Lower lobe of right lung (tissue), 2 donors: ENCODE results near the gene PLEKHA7. TPM values are rescaled to one million over a fixed set of nuclear protein-coding genes. Genes with fewer than 3 reads are reported as not detected.

Experiments
- ATAC-seq, 2 donors: fragments of 200-7000 bp; cut with Tn5 transposase; one replicate each; pipeline ENCODE4 v1.9.1; 2020 to 2022; ENCODE audit warnings: mild to moderate bottlenecking in 2 of 2, moderate library complexity in 2 of 2
- DNase-seq: peaks from one replicate; pipeline ENCODE4 v3.0.0-alpha.2; 2020
- H3K27ac ChIP-seq: fragments of 200-600 bp; one replicate; pipeline ENCODE4 v1.8.0; 2022
- H3K27me3 ChIP-seq: fragments of 200-600 bp; one replicate; pipeline ENCODE4 v1.8.0; 2022; ENCODE audit warnings: low read depth
- H3K36me3 ChIP-seq: fragments of 200-600 bp; one replicate; pipeline ENCODE4 v1.8.0; 2022; ENCODE audit warnings: mild to moderate bottlenecking
- H3K4me1 ChIP-seq: fragments of 200-600 bp; one replicate; pipeline ENCODE4 v1.8.0; 2022
- H3K4me3 ChIP-seq: fragments of 200-600 bp; one replicate; pipeline ENCODE4 v1.8.0; 2022; ENCODE audit warnings: mild to moderate bottlenecking
- H3K9me3 ChIP-seq: fragments of 200-600 bp; one replicate; pipeline ENCODE4 v1.8.0; 2022
- intact Hi-C: fragments of 100-400 bp; cut with DNase I; formaldehyde crosslinking; loops from one replicate; pipeline ENCODE4 v1.11.0; 2022
- total RNA-seq: library from RNA; stranded (reverse); fragmentation: NEBNext Ultra II Directional; extraction: Animal tissue kit (Norgen Biotek cat#: 25700); gene quantifications from one replicate; pipeline ENCODE4 v1.2.1, GENCODE V29; 2021
- TF ChIP-seq, protein P1 (sequence below): fragments of 200-600 bp; IDR thresholded peaks from one replicate; pipeline ENCODE4 v1.8.0; 2022; ENCODE audit warnings: antibody characterized with exemption, mild to moderate bottlenecking
- donor health status: DM: no; HTN: yes; CAD: no; lungs with severe emphysema.

The PLEKHA7 gene
- total RNA-seq, 1 donor from 2014 or later: 44.0 TPM

DNA sequence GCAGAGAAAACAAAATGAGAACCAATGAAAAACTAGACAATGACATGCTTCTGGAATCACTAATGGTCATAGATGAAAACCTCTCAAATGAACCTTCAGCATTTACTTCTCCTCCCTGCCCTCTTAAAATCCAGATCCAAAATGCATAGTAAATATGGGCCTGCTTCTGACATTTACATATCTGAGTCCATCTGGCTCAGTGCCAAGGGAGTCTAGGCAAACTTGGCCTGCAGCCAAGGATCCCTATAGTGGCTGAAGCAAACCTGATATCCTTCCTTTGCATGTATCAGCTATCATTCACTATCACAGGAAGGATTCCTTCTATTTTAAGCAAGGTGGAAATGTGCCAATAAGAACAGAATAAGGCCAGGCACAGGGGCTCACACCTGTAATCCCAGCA lies 170.9 kb downstream of the PLEKHA7 start:
- H3K27ac ChIP-seq: no peak overlapping the region
- intact Hi-C loops: no loop called here
- TF ChIP-seq, protein P1, sequence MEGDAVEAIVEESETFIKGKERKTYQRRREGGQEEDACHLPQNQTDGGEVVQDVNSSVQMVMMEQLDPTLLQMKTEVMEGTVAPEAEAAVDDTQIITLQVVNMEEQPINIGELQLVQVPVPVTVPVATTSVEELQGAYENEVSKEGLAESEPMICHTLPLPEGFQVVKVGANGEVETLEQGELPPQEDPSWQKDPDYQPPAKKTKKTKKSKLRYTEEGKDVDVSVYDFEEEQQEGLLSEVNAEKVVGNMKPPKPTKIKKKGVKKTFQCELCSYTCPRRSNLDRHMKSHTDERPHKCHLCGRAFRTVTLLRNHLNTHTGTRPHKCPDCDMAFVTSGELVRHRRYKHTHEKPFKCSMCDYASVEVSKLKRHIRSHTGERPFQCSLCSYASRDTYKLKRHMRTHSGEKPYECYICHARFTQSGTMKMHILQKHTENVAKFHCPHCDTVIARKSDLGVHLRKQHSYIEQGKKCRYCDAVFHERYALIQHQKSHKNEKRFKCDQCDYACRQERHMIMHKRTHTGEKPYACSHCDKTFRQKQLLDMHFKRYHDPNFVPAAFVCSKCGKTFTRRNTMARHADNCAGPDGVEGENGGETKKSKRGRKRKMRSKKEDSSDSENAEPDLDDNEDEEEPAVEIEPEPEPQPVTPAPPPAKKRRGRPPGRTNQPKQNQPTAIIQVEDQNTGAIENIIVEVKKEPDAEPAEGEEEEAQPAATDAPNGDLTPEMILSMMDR: no peak
- no peak overlapping the region for H3K4me3 ChIP-seq
- H3K36me3 ChIP-seq: peaks cover 4% of the 10 kb centered on the region
- no peaks in the 10 kb centered on the region for H3K9me3 ChIP-seq
- no peak for DNase-seq
- no peak for ATAC-seq
- no peaks in the 10 kb centered on the region for H3K27me3 ChIP-seq
- H3K4me1 ChIP-seq: no peaks in the 10 kb centered on the region

DNA sequence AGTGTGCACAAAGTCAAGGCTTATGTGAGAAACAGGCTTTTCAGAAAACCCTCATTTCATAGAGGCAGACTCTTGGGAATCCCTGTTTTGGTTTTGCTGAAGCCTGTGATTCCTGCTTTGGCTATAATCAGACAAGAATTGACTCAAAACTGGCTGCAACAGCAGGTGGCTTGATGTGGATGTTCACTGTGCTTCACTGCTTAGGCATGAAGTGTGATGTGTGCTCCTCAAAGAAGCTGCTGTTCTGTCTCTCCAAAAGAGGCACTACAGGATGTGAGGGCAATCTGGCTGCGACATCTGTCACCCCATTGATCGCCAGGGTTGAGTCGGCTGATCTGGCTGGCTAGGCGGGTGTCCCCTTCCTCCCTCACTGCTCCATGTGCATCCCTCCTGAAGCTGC lies 172.2 kb downstream of the PLEKHA7 start:
- intact Hi-C loops: no loop called here
- Histone ChIP-seq H3K36me3 (peaks cover 4% of the 10 kb centered on the region), H3K27ac (no peak overlapping the region), H3K4me1 (no peaks in the 10 kb centered on the region), H3K9me3 (no peaks in the 10 kb centered on the region), H3K4me3 (no peak overlapping the region), H3K27me3 (no peaks in the 10 kb centered on the region)
- ATAC-seq (no peak), DNase-seq (no peak)
- TF ChIP-seq, protein P1: no peak

DNA sequence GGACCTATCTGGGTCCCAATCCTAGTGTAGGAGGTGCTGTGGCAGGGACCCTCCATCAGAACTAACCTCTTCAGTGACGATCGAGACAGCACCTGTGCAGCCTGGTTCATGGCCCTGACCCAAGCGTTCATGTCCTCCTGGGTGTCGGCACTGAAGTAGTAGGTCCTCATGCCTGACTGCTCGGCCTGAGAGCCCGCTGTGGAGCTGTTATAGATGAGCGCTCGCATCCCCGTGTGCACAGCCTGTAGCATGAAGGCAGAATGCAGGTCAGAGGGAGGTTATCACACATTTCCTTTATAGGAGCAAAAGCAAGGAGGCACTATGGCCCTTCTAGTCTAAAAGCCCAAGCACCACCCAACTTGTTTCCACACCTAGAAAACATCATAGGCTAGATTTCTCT lies 172.7 kb downstream of the PLEKHA7 start:
- H3K4me3 ChIP-seq: no peak overlapping the region
- DNase-seq: no peak
- H3K27ac ChIP-seq: no peak overlapping the region
- H3K27me3 ChIP-seq: no peaks in the 10 kb centered on the region
- TF ChIP-seq, protein P1: no peak
- intact Hi-C loops: no loop called here
- H3K9me3 ChIP-seq: no peaks in the 10 kb centered on the region
- peaks cover 4% of the 10 kb centered on the region for H3K36me3 ChIP-seq
- peak in 1 of 2 donors; percentile 27 for ATAC-seq
- no peaks in the 10 kb centered on the region for H3K4me1 ChIP-seq

- Histone ChIP-seq H3K27me3 (no peaks in the 10 kb centered on the region), H3K9me3 (no peaks in the 10 kb centered on the region), H3K36me3 (peaks cover 4% of the 10 kb centered on the region), H3K27ac (no peak overlapping the region), H3K4me1 (no peaks in the 10 kb centered on the region), H3K4me3 (no peak overlapping the region)
- TF ChIP-seq, protein P1: no peak
- intact Hi-C loops: no loop called here
- no peak for ATAC-seq
- no peak for DNase-seq
Measured at GRCh38 chr11:16840951-16841350, 173.3 kb downstream of the PLEKHA7 start.

DNA sequence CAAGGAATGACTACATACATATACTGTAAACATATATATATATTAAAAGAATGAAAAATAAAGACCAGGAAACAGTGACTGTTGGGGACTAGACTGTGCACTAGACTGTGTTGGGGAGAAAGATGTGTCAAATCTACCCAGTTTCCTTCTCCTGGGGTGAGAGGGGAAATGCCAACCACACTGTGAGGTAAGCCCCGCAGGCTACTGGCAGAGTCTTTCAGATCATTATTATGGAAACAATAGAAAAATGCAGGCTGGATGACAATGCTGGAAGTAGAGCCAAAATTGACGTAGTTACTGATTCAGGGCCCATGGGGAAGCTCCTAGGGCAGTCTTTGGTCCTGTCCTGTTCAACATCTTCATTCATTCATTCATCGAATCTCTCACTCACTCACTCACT lies 174.4 kb downstream of the PLEKHA7 start:
- Histone ChIP-seq H3K9me3 (no peaks in the 10 kb centered on the region), H3K4me1 (no peaks in the 10 kb centered on the region), H3K27me3 (no peaks in the 10 kb centered on the region), H3K36me3 (peaks cover 4% of the 10 kb centered on the region), H3K27ac (no peak overlapping the region), H3K4me3 (no peak overlapping the region)
- ATAC-seq (no peak), DNase-seq (no peak)
- TF ChIP-seq, protein P1: no peak
- intact Hi-C loops: no loop called here

DNA sequence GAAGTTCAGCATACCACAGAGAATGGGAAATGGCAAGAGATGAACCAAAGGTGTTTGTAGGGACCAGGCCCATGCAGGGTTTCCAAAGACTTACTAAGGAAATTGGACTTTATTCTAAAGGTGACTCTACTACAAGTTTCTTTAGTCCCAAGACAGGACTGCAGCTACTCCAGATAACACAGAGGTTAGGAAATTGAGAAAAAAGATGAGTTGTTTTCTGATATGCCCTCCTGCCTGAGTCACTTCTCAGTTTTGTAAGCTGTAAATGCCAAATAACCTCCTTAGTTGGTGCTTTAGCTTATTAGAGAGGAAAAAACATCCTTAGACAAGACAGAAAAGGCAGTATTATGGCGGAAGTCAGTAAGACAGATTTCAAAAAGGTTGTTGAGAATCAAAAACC lies 179.8 kb downstream of the PLEKHA7 start:
- intact Hi-C loops: no loop called here
- no peaks in the 10 kb centered on the region for H3K36me3 ChIP-seq
- ATAC-seq: no peak

More for the DNA sequence above, 179.8 kb downstream of the PLEKHA7 start:
- H3K9me3 ChIP-seq: no peaks in the 10 kb centered on the region
- H3K27me3 ChIP-seq: no peaks in the 10 kb centered on the region
- H3K27ac ChIP-seq: no peak overlapping the region
- H3K4me1 ChIP-seq: no peaks in the 10 kb centered on the region
- DNase-seq: no peak
- no peak overlapping the region for H3K4me3 ChIP-seq
- TF ChIP-seq, protein P1: no peak
